Upper lobe of right lung (tissue), 1 donor: ENCODE data around the gene LHFPL6. TPM values are rescaled to one million over a fixed set of nuclear protein-coding genes. Genes with fewer than 3 reads are reported as not detected.

ENCODE experiments used
- ATAC-seq: fragments of 200-7000 bp; cut with Tn5 transposase; one replicate; pipeline ENCODE4 v1.9.1; 2020; ENCODE audit warnings: mild to moderate bottlenecking, moderate library complexity
- DNase-seq: peaks from one replicate; pipeline ENCODE4 v3.0.0-alpha.2; 2020
- H3K27ac ChIP-seq: fragments of 200-600 bp; one replicate; pipeline ENCODE4 v1.8.0; 2022
- H3K27me3 ChIP-seq: fragments of 200-600 bp; one replicate; pipeline ENCODE4 v1.8.0; 2022; ENCODE audit warnings: mild to moderate bottlenecking
- H3K36me3 ChIP-seq: fragments of 200-600 bp; one replicate; pipeline ENCODE4 v1.8.0; 2022
- H3K4me1 ChIP-seq: fragments of 200-600 bp; one replicate; pipeline ENCODE4 v1.8.0; 2022
- H3K4me3 ChIP-seq: fragments of 200-600 bp; one replicate; pipeline ENCODE4 v1.8.0; 2022; ENCODE audit warnings: mild to moderate bottlenecking
- H3K9me3 ChIP-seq: fragments of 200-600 bp; one replicate; pipeline ENCODE4 v1.8.0; 2022
- CTCF ChIP-seq: fragments of 200-600 bp; IDR thresholded peaks from one replicate; pipeline ENCODE4 v1.8.0; 2022; ENCODE audit warnings: antibody characterized with exemption
- intact Hi-C: fragments of 100-400 bp; cut with DNase I; formaldehyde crosslinking; loops from one replicate; pipeline ENCODE4 v1.11.0; 2022
- total RNA-seq: library from RNA; stranded (reverse); fragmentation: NEBNext Ultra II Directional; extraction: Animal tissue kit (Norgen Biotek cat#: 25700); gene quantifications from one replicate; pipeline ENCODE4 v1.2.1, GENCODE V29; 2021
- donor health status: DM: no; HTN: yes; CAD: no; lungs with severe emphysema.

The LHFPL6 gene
- total RNA-seq, 1 donor from 2014 or later = 80.0 TPM

GRCh38 chr13:39516096-39516495, 86.9 kb downstream of the LHFPL6 start:
- ATAC-seq (peak; percentile 74), DNase-seq (no peak)
- Histone ChIP-seq H3K27ac (no peak overlapping the region), H3K4me1 (no peaks in the 10 kb centered on the region), H3K9me3 (no peaks in the 10 kb centered on the region), H3K27me3 (no peaks in the 10 kb centered on the region), H3K4me3 (no peak overlapping the region), H3K36me3 (no peaks in the 10 kb centered on the region)
- intact Hi-C loops = no loop called here
- no peak for TF ChIP-seq CTCF

- ATAC-seq = no peak
- no peak for DNase-seq
- Histone ChIP-seq H3K36me3 (no peaks in the 10 kb centered on the region), H3K4me1 (no peaks in the 10 kb centered on the region), H3K4me3 (no peak overlapping the region), H3K27me3 (no peaks in the 10 kb centered on the region), H3K9me3 (no peaks in the 10 kb centered on the region), H3K27ac (no peak overlapping the region)
- intact Hi-C loops = no loop called here
- TF ChIP-seq CTCF = no peak
Observed at GRCh38 chr13:39515224-39515714, 87.7 kb downstream of the LHFPL6 start.

- Histone ChIP-seq H3K4me1 (no peaks in the 10 kb centered on the region), H3K36me3 (no peaks in the 10 kb centered on the region), H3K27ac (no peak overlapping the region), H3K4me3 (no peak overlapping the region), H3K9me3 (no peaks in the 10 kb centered on the region), H3K27me3 (no peaks in the 10 kb centered on the region)
- DNase-seq (no peak), ATAC-seq (no peak)
- intact Hi-C loops = no loop called here
- TF ChIP-seq CTCF = no peak
Observed at GRCh38 chr13:39512687-39513086, 90.3 kb downstream of the LHFPL6 start.

GRCh38 chr13:39510316-39510695, 92.7 kb downstream of the LHFPL6 start:
- no peak for DNase-seq
- H3K27ac ChIP-seq = no peak overlapping the region

GRCh38 chr13:39509616-39510315, 93.2 kb downstream of the LHFPL6 start:
- ATAC-seq (no peak), DNase-seq (no peak)
- peaks cover 6% of the 10 kb centered on the region for H3K4me1 ChIP-seq
- intact Hi-C loops = no loop called here
- no peaks in the 10 kb centered on the region for H3K36me3 ChIP-seq
- no peak overlapping the region for H3K4me3 ChIP-seq
- no peak overlapping the region for H3K27ac ChIP-seq
- H3K27me3 ChIP-seq = no peaks in the 10 kb centered on the region
- H3K9me3 ChIP-seq = no peaks in the 10 kb centered on the region
- no peak for TF ChIP-seq CTCF

More at GRCh38 chr13:39510316-39510695, 92.7 kb downstream of the LHFPL6 start:
- no peak for TF ChIP-seq CTCF
- no peak for ATAC-seq
- Histone ChIP-seq H3K4me1 (peaks cover 6% of the 10 kb centered on the region), H3K4me3 (no peak overlapping the region), H3K27me3 (no peaks in the 10 kb centered on the region), H3K36me3 (no peaks in the 10 kb centered on the region), H3K9me3 (no peaks in the 10 kb centered on the region)
- intact Hi-C loops = no loop called here
